HCT116 (cell line): ENCODE results near the gene ZDHHC3. TPM values are rescaled to one million over a fixed set of nuclear protein-coding genes. Genes with fewer than 3 reads are reported as not detected.

Experiments
- ATAC-seq: fragments of 200-7000 bp; cut with Tn5 transposase; 2 replicates; pipeline ENCODE4 v1.9.1; 2020; ENCODE audit warnings: mild to moderate bottlenecking, moderate library complexity
- BruUV-seq: library from RNA; stranded (reverse); fragments of 400-500 nt; replicated peaks from 2 replicates; lab custom pipeline; 2021; lab: Mats Ljungman, UMichigan
- CTCF ChIA-PET: fragments of 300-600 bp; sonication (Branson Sonifier 250); formaldehyde crosslinking; loops from one replicate; lab custom pipeline; 2021; ENCODE audit warnings: antibody characterized with exemption; lab: Charles Lee
- POLR2A ChIA-PET: fragments of 300-600, 350-600 bp; sonication (Branson Sonifier 250); formaldehyde crosslinking; loops from one replicate; lab custom pipeline; 2021; ENCODE audit warnings: antibody characterized with exemption; lab: Charles Lee
- RAD21 ChIA-PET, 2 experiments: fragments of 300-600 bp; sonication (Branson Sonifier 250); formaldehyde crosslinking; loops; one replicate each; lab custom pipeline; 2023; ENCODE audit warnings: low total read pairs in 2 of 2; ENCODE audit not compliant: uncharacterized antibody in 2 of 2, unreplicated experiment in 2 of 2, low non-redundant PET in 1 of 2; lab: Charles Lee
- DNase-seq: peaks from one replicate; pipeline ENCODE4 v3.0.0-alpha.2; 2010; ENCODE audit warnings: low read depth, low spot score
- H2AFZ ChIP-seq: fragments of 200-600 bp; shearing (Covaris generic), sonication (generic); 2 replicates; pipeline ENCODE4 v1.6.1; 2017; ENCODE audit warnings: low read depth, mixed run types, mixed read lengths, antibody characterized with exemption, low read length; ENCODE audit not compliant: poor library complexity, severe bottlenecking
- H3K27ac ChIP-seq: 2 replicates; pipeline ENCODE4 v1.5.1; 2012; ENCODE audit warnings: low read depth, low read length
- H3K27me3 ChIP-seq: fragments of 200-600 bp; sonication (generic); 2 replicates; pipeline ENCODE4 v1.6.1; 2016; ENCODE audit warnings: mixed run types, low read length, mixed read lengths; ENCODE audit not compliant: insufficient read depth
- H3K36me3 ChIP-seq, 2 experiments: fragments of 200-500 bp in 1 of 2; fragments of 200-600 bp in 1 of 2; sonication (Bioruptor generic) in 1 of 2; sonication (generic) in 1 of 2; 2 replicates each; pipeline versions ENCODE4 v1.5.1 to v1.6.1; 2014 to 2016; ENCODE audit warnings: low read length in 2 of 2, inconsistent platforms in 1 of 2, mixed read lengths in 1 of 2, mixed run types in 1 of 2; ENCODE audit not compliant: insufficient read depth in 2 of 2, control insufficient read depth in 1 of 2
- H3K4me1 ChIP-seq, 2 experiments: fragments of 200-600 bp in 1 of 2; sonication (generic) in 1 of 2; 2 replicates each; pipeline versions ENCODE4 v1.5.1 to v1.6.1; 2012 to 2017; ENCODE audit warnings: low read length in 2 of 2, inconsistent platforms in 1 of 2, mild to moderate bottlenecking in 1 of 2, mixed read lengths in 1 of 2, mixed run types in 1 of 2, moderate library complexity in 1 of 2; ENCODE audit not compliant: insufficient read depth in 2 of 2, control insufficient read depth in 1 of 2
- H3K4me2 ChIP-seq: fragments of 200-600 bp; sonication (generic); 2 replicates; pipeline ENCODE4 v1.6.1; 2017; ENCODE audit warnings: mixed run types, low read length, mixed read lengths
- H3K4me3 ChIP-seq, 2 experiments: fragments of 200-600 bp in 1 of 2; sonication (generic) in 1 of 2; replicated peaks in 1 of 2; 2 replicates each; pipeline ENCODE4 v1.5.1; 2011 to 2016; ENCODE audit warnings: low read length in 2 of 2, control low read depth in 1 of 2, low read depth in 1 of 2, mild to moderate bottlenecking in 1 of 2, mixed read lengths in 1 of 2, mixed run types in 1 of 2
- H3K79me2 ChIP-seq: fragments of 200-600 bp; sonication (generic); 2 replicates; pipeline ENCODE4 v1.6.1; 2017; ENCODE audit warnings: mild to moderate bottlenecking, mixed run types, low read length, moderate library complexity, mixed read lengths; ENCODE audit not compliant: insufficient read depth
- H3K9ac ChIP-seq: fragments of 200-600 bp; sonication (generic); 2 replicates; pipeline ENCODE4 v1.6.1; 2016; ENCODE audit warnings: low read length, mixed read lengths
- H3K9me2 ChIP-seq: fragments of 200-600 bp; sonication (generic), shearing (Covaris generic); 2 replicates; pipeline ENCODE4 v1.6.1; 2017; ENCODE audit warnings: mixed run types, mild to moderate bottlenecking, moderate library complexity; ENCODE audit not compliant: insufficient read depth
- H3K9me3 ChIP-seq, 2 experiments: fragments of 200-500 bp in 1 of 2; fragments of 200-600 bp in 1 of 2; sonication (Bioruptor generic) in 1 of 2; sonication (generic) in 1 of 2; 2 replicates each; pipeline ENCODE4 v1.6.1; 2014 to 2017; ENCODE audit warnings: low read length in 2 of 2, mixed read lengths in 2 of 2, inconsistent platforms in 1 of 2, low read depth in 1 of 2, mild to moderate bottlenecking in 1 of 2, mixed run types in 1 of 2, moderate library complexity in 1 of 2; ENCODE audit not compliant: control insufficient read depth in 1 of 2, insufficient read depth in 1 of 2
- H4K20me1 ChIP-seq: fragments of 200-600 bp; sonication (generic), shearing (Covaris generic); 2 replicates; pipeline ENCODE4 v1.6.1; 2017; ENCODE audit warnings: mixed run types, mild to moderate bottlenecking, moderate library complexity; ENCODE audit not compliant: insufficient read depth
- CBX3 ChIP-seq: IDR thresholded peaks from 2 replicates; pipeline ENCODE4 v1.6.1; 2012; ENCODE audit warnings: low read depth
- EGR1 ChIP-seq: IDR thresholded peaks from 2 replicates; pipeline ENCODE4 v1.6.1; 2012; ENCODE audit warnings: low read depth
- ELF1 ChIP-seq: IDR thresholded peaks from 2 replicates; pipeline ENCODE4 v1.6.1; 2012; ENCODE audit warnings: low read depth, borderline replicate concordance
- EZH2 ChIP-seq: fragments of 200-600 bp; sonication (generic); IDR thresholded peaks from 2 replicates; pipeline ENCODE4 v1.6.1; 2017; ENCODE audit warnings: antibody characterized with exemption, mixed run types
- FOSL1 ChIP-seq: IDR thresholded peaks from 2 replicates; pipeline ENCODE4 v1.6.1; 2012; ENCODE audit warnings: low read depth
- POLR2A ChIP-seq: IDR thresholded peaks from 2 replicates; pipeline ENCODE4 v1.7.0; 2011; ENCODE audit warnings: borderline replicate concordance; ENCODE audit not compliant: insufficient read depth, insufficient read length; ENCODE audit errors: extremely low read depth
- POLR2AphosphoS5 ChIP-seq: IDR thresholded peaks from 2 replicates; pipeline ENCODE4 v1.6.1; 2011; ENCODE audit warnings: mild to moderate bottlenecking, low read depth, low read length, moderate library complexity
- RAD21 ChIP-seq: IDR thresholded peaks from 2 replicates; pipeline ENCODE4 v1.6.1; 2012; ENCODE audit warnings: low read depth, mild to moderate bottlenecking
- SP1 ChIP-seq: IDR thresholded peaks from 2 replicates; pipeline ENCODE4 v1.6.1; 2012; ENCODE audit warnings: low read depth
- SRF ChIP-seq: IDR thresholded peaks from 2 replicates; pipeline ENCODE4 v1.6.1; 2012; ENCODE audit warnings: low read depth
- TCF7L2 ChIP-seq: IDR thresholded peaks from 2 replicates; pipeline ENCODE4 v1.7.0; 2011; ENCODE audit warnings: borderline replicate concordance, inconsistent platforms; ENCODE audit not compliant: insufficient read depth, insufficient read length; ENCODE audit errors: extremely low read depth
- YY1 ChIP-seq: IDR thresholded peaks from 2 replicates; pipeline ENCODE4 v1.6.1; 2011; ENCODE audit warnings: low read length, low read depth, moderate library complexity, mild to moderate bottlenecking; ENCODE audit not compliant: insufficient replicate concordance; ENCODE audit errors: extremely low read depth
- intact Hi-C: fragments of 100-400 bp; cut with micrococcal nuclease; formaldehyde crosslinking; loops from 2 replicates; pipeline ENCODE4 v1.10.0; 2022
- total RNA-seq: library from RNA; stranded (reverse); gene quantifications from one replicate; pipeline ENCODE4 v1.2.1, GENCODE V29; 2021; ENCODE audit not compliant: unreplicated experiment
- TF ChIP-seq, protein P1 (sequence below): IDR thresholded peaks from 2 replicates; pipeline ENCODE4 v1.6.1; 2012
- TF ChIP-seq, protein P2 (sequence below), 3 experiments: fragments of 200-600 bp in 1 of 3; sonication (generic) in 1 of 3; IDR thresholded peaks in 2 of 3; conservative IDR thresholded peaks in 1 of 3; 2 replicates each; pipeline ENCODE4 v1.5.1; 2012 to 2017; ENCODE audit warnings: low read depth in 2 of 3, low read length in 2 of 3, antibody characterized with exemption in 1 of 3, borderline replicate concordance in 1 of 3, control low read depth in 1 of 3, mild to moderate bottlenecking in 1 of 3, mixed read lengths in 1 of 3, mixed run types in 1 of 3, moderate library complexity in 1 of 3; ENCODE audit not compliant: insufficient read depth in 1 of 3
- TF ChIP-seq, protein P3 (sequence below): IDR thresholded peaks from 2 replicates; pipeline ENCODE4 v1.6.1; 2011; ENCODE audit warnings: mild to moderate bottlenecking, low read length, moderate library complexity; ENCODE audit not compliant: insufficient replicate concordance; ENCODE audit errors: extremely low read depth
- TF ChIP-seq, protein P4 (sequence below): IDR thresholded peaks from 2 replicates; pipeline ENCODE4 v1.6.1; 2012; ENCODE audit warnings: low read depth
- TF ChIP-seq, protein P5 (sequence below): IDR thresholded peaks from 2 replicates; pipeline ENCODE4 v1.6.1; 2012

Gene ZDHHC3
- total RNA-seq, 1 experiment from 2014 or later: 61.1 TPM

DNA sequence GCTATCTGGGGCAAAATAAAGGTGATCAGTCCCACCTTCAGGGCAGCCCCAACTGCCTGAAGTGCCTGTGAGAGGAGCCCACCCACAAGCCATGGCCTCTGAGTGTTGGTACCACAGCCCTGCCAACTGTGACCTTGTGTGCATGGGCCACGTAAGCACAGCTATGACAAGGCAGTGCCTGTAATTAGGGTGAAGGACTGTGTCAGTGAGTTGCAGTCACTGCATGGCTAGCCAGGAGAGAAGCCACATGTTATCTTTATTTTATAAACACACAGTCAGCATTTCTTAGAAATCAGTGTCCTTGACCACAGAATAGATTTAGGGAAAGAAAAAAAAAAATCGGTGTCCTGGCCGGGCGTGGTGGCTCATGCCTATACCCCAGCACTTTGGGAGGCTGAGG lies 24.8 kb upstream of the ZDHHC3 start:
- no TSS peak for BruUV-seq
- no peaks in the 10 kb centered on the region for H3K9me3 ChIP-seq
- POLR2A ChIA-PET: no interaction called here
- peaks cover 12% of the 10 kb centered on the region for H3K79me2 ChIP-seq
- H3K4me1 ChIP-seq: peaks cover 0 to 2% of the 10 kb centered on the region in 2 experiments; a peak in 2 of 4 replicates
- H2AFZ ChIP-seq: no peak overlapping the region
- RAD21 ChIA-PET: no interaction called here
- no peak for DNase-seq
- H3K9me2 ChIP-seq: no peaks in the 10 kb centered on the region
- TF ChIP-seq POLR2A (no peak), EGR1 (no peak), CBX3 (no peak), YY1 (no peak), ELF1 (no peak), POLR2AphosphoS5 (no peak), FOSL1 (no peak), EZH2 (no peak), SP1 (no peak), RAD21 (no peak), SRF (no peak), TCF7L2 (no peak)
- TF ChIP-seq, protein P1, sequence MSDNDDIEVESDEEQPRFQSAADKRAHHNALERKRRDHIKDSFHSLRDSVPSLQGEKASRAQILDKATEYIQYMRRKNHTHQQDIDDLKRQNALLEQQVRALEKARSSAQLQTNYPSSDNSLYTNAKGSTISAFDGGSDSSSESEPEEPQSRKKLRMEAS: no peak
- TF ChIP-seq, protein P2, sequence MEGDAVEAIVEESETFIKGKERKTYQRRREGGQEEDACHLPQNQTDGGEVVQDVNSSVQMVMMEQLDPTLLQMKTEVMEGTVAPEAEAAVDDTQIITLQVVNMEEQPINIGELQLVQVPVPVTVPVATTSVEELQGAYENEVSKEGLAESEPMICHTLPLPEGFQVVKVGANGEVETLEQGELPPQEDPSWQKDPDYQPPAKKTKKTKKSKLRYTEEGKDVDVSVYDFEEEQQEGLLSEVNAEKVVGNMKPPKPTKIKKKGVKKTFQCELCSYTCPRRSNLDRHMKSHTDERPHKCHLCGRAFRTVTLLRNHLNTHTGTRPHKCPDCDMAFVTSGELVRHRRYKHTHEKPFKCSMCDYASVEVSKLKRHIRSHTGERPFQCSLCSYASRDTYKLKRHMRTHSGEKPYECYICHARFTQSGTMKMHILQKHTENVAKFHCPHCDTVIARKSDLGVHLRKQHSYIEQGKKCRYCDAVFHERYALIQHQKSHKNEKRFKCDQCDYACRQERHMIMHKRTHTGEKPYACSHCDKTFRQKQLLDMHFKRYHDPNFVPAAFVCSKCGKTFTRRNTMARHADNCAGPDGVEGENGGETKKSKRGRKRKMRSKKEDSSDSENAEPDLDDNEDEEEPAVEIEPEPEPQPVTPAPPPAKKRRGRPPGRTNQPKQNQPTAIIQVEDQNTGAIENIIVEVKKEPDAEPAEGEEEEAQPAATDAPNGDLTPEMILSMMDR (IDR thresholded peaks at IDR 0.05 in 2 of 3, conservative IDR thresholded peaks at IDR 0.05 in 1 of 3; ENCODE audit: borderline replicate concordance in 1 of 3, insufficient read depth in 1 of 3, low read depth in 2 of 3, low read length in 2 of 3): no peak
- TF ChIP-seq, protein P3, sequence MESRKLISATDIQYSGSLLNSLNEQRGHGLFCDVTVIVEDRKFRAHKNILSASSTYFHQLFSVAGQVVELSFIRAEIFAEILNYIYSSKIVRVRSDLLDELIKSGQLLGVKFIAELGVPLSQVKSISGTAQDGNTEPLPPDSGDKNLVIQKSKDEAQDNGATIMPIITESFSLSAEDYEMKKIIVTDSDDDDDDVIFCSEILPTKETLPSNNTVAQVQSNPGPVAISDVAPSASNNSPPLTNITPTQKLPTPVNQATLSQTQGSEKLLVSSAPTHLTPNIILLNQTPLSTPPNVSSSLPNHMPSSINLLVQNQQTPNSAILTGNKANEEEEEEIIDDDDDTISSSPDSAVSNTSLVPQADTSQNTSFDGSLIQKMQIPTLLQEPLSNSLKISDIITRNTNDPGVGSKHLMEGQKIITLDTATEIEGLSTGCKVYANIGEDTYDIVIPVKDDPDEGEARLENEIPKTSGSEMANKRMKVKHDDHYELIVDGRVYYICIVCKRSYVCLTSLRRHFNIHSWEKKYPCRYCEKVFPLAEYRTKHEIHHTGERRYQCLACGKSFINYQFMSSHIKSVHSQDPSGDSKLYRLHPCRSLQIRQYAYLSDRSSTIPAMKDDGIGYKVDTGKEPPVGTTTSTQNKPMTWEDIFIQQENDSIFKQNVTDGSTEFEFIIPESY: no peak
- TF ChIP-seq, protein P4, sequence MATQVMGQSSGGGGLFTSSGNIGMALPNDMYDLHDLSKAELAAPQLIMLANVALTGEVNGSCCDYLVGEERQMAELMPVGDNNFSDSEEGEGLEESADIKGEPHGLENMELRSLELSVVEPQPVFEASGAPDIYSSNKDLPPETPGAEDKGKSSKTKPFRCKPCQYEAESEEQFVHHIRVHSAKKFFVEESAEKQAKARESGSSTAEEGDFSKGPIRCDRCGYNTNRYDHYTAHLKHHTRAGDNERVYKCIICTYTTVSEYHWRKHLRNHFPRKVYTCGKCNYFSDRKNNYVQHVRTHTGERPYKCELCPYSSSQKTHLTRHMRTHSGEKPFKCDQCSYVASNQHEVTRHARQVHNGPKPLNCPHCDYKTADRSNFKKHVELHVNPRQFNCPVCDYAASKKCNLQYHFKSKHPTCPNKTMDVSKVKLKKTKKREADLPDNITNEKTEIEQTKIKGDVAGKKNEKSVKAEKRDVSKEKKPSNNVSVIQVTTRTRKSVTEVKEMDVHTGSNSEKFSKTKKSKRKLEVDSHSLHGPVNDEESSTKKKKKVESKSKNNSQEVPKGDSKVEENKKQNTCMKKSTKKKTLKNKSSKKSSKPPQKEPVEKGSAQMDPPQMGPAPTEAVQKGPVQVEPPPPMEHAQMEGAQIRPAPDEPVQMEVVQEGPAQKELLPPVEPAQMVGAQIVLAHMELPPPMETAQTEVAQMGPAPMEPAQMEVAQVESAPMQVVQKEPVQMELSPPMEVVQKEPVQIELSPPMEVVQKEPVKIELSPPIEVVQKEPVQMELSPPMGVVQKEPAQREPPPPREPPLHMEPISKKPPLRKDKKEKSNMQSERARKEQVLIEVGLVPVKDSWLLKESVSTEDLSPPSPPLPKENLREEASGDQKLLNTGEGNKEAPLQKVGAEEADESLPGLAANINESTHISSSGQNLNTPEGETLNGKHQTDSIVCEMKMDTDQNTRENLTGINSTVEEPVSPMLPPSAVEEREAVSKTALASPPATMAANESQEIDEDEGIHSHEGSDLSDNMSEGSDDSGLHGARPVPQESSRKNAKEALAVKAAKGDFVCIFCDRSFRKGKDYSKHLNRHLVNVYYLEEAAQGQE: no peak
- TF ChIP-seq, protein P5, sequence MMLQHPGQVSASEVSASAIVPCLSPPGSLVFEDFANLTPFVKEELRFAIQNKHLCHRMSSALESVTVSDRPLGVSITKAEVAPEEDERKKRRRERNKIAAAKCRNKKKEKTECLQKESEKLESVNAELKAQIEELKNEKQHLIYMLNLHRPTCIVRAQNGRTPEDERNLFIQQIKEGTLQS: no peak
- TF ChIP-seq, all 23 proteins: peak for 0
- Histone ChIP-seq H3K27ac (no peak overlapping the region), H4K20me1 (no peaks in the 10 kb centered on the region; the same call in 1 of the 2 replicates), H3K9ac (no peak overlapping the region), H3K36me3 (peaks cover 29 to 60% of the 10 kb centered on the region in 2 experiments; a peak in 3 of 4 replicates), H3K4me2 (no peak overlapping the region), H3K4me3 (no peak overlapping the region), H3K27me3 (no peaks in the 10 kb centered on the region)
- ATAC-seq: no peak
- intact Hi-C loops: no loop called here
- CTCF ChIA-PET: no interaction called here
